ENCODE data around the gene PRKCSH. TPM values are rescaled to one million over a fixed set of nuclear protein-coding genes. Genes with fewer than 3 reads are reported as not detected.

Gene PRKCSH
- total and polyA plus RNA-seq, 2 experiments from 2014 or later, result 85.3 to 130 TPM

DNA sequence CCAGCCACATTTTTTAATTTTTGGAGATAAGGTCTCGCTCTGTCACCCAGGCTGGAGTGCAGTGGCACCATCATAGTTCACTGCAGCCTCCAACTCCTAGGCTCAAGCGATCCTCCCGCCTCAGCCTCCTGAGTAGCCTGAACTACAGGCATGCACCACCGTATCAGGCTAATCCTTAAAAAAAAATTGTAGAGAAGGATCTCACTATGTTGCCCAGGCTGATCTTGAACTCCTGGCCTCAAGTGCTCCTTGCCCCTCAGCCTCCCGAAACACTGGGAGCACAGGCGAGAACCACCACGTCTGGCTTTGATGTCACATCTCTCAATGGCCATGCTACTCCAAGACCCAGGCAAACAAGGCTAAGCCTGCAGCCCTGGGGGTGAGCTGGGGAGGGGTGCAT is 21.2 kb downstream of the PRKCSH start:
- H3K36me3 Mint-ChIP-seq (ENCODE audit: low read depth), result no peaks in the 10 kb centered on the region; the same call in 2 of the 3 replicates
- no peak overlapping the region for H3K4me3 Mint-ChIP-seq
- no peaks in the 10 kb centered on the region; the same call in 2 of the 3 replicates for H3K9me3 Mint-ChIP-seq
- 0 out of 2 replicates have a peak, but pooled peaks cover 7% of the 10 kb centered on the region for H3F3A ChIP-seq (replicated peaks; ENCODE audit: low read depth)
- no peak for DNase-seq (ENCODE audit: low spot score)
- no peaks in the 10 kb centered on the region for H3K79me2 ChIP-seq (replicated peaks; ENCODE audit: insufficient read depth)
- H3K27me3 Mint-ChIP-seq (ENCODE audit: insufficient read depth, low read depth, poor library complexity), result peaks cover 10% of the 10 kb centered on the region
- no peak for ATAC-seq
- no peak for TF ChIP-seq JUNB (IDR thresholded peaks at IDR 0.05; ENCODE audit: unreplicated experiment)
- TF ChIP-seq ZNF331 (CRISPR knock-in tag; IDR thresholded peaks at IDR 0.05; ENCODE audit: low read depth), result no peak
- TF ChIP-seq, protein P1, sequence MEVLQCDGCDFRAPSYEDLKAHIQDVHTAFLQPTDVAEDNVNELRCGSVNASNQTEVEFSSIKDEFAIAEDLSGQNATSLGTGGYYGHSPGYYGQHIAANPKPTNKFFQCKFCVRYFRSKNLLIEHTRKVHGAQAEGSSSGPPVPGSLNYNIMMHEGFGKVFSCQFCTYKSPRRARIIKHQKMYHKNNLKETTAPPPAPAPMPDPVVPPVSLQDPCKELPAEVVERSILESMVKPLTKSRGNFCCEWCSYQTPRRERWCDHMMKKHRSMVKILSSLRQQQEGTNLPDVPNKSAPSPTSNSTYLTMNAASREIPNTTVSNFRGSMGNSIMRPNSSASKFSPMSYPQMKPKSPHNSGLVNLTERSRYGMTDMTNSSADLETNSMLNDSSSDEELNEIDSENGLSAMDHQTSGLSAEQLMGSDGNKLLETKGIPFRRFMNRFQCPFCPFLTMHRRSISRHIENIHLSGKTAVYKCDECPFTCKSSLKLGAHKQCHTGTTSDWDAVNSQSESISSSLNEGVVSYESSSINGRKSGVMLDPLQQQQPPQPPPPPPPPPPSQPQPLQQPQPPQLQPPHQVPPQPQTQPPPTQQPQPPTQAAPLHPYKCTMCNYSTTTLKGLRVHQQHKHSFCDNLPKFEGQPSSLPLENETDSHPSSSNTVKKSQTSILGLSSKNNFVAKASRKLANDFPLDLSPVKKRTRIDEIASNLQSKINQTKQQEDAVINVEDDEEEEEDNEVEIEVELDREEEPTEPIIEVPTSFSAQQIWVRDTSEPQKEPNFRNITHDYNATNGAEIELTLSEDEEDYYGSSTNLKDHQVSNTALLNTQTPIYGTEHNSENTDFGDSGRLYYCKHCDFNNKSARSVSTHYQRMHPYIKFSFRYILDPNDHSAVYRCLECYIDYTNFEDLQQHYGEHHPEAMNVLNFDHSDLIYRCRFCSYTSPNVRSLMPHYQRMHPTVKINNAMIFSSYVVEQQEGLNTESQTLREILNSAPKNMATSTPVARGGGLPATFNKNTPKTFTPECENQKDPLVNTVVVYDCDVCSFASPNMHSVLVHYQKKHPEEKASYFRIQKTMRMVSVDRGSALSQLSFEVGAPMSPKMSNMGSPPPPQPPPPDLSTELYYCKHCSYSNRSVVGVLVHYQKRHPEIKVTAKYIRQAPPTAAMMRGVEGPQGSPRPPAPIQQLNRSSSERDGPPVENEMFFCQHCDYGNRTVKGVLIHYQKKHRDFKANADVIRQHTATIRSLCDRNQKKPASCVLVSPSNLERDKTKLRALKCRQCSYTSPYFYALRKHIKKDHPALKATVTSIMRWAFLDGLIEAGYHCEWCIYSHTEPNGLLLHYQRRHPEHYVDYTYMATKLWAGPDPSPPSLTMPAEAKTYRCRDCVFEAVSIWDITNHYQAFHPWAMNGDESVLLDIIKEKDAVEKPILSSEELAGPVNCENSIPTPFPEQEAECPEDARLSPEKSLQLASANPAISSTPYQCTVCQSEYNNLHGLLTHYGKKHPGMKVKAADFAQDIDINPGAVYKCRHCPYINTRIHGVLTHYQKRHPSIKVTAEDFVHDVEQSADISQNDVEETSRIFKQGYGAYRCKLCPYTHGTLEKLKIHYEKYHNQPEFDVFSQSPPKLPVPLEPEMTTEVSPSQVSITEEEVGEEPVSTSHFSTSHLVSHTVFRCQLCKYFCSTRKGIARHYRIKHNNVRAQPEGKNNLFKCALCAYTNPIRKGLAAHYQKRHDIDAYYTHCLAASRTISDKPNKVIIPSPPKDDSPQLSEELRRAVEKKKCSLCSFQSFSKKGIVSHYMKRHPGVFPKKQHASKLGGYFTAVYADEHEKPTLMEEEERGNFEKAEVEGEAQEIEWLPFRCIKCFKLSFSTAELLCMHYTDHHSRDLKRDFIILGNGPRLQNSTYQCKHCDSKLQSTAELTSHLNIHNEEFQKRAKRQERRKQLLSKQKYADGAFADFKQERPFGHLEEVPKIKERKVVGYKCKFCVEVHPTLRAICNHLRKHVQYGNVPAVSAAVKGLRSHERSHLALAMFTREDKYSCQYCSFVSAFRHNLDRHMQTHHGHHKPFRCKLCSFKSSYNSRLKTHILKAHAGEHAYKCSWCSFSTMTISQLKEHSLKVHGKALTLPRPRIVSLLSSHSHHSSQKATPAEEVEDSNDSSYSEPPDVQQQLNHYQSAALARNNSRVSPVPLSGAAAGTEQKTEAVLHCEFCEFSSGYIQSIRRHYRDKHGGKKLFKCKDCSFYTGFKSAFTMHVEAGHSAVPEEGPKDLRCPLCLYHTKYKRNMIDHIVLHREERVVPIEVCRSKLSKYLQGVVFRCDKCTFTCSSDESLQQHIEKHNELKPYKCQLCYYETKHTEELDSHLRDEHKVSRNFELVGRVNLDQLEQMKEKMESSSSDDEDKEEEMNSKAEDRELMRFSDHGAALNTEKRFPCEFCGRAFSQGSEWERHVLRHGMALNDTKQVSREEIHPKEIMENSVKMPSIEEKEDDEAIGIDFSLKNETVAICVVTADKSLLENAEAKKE (CRISPR knock-in tag; IDR thresholded peaks at IDR 0.05), result no peak
- no peak for TF ChIP-seq NANOG (IDR thresholded peaks at IDR 0.05; ENCODE audit: borderline replicate concordance)
- TF ChIP-seq EZH2phosphoT487 (IDR thresholded peaks at IDR 0.05; ENCODE audit: unreplicated experiment), result no peak
- TF ChIP-seq, protein P2, sequence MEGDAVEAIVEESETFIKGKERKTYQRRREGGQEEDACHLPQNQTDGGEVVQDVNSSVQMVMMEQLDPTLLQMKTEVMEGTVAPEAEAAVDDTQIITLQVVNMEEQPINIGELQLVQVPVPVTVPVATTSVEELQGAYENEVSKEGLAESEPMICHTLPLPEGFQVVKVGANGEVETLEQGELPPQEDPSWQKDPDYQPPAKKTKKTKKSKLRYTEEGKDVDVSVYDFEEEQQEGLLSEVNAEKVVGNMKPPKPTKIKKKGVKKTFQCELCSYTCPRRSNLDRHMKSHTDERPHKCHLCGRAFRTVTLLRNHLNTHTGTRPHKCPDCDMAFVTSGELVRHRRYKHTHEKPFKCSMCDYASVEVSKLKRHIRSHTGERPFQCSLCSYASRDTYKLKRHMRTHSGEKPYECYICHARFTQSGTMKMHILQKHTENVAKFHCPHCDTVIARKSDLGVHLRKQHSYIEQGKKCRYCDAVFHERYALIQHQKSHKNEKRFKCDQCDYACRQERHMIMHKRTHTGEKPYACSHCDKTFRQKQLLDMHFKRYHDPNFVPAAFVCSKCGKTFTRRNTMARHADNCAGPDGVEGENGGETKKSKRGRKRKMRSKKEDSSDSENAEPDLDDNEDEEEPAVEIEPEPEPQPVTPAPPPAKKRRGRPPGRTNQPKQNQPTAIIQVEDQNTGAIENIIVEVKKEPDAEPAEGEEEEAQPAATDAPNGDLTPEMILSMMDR (conservative IDR thresholded peaks at IDR 0.05; ENCODE audit: low read depth in 2 of 2), result no peak
- TF ChIP-seq, protein P3, sequence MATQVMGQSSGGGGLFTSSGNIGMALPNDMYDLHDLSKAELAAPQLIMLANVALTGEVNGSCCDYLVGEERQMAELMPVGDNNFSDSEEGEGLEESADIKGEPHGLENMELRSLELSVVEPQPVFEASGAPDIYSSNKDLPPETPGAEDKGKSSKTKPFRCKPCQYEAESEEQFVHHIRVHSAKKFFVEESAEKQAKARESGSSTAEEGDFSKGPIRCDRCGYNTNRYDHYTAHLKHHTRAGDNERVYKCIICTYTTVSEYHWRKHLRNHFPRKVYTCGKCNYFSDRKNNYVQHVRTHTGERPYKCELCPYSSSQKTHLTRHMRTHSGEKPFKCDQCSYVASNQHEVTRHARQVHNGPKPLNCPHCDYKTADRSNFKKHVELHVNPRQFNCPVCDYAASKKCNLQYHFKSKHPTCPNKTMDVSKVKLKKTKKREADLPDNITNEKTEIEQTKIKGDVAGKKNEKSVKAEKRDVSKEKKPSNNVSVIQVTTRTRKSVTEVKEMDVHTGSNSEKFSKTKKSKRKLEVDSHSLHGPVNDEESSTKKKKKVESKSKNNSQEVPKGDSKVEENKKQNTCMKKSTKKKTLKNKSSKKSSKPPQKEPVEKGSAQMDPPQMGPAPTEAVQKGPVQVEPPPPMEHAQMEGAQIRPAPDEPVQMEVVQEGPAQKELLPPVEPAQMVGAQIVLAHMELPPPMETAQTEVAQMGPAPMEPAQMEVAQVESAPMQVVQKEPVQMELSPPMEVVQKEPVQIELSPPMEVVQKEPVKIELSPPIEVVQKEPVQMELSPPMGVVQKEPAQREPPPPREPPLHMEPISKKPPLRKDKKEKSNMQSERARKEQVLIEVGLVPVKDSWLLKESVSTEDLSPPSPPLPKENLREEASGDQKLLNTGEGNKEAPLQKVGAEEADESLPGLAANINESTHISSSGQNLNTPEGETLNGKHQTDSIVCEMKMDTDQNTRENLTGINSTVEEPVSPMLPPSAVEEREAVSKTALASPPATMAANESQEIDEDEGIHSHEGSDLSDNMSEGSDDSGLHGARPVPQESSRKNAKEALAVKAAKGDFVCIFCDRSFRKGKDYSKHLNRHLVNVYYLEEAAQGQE (IDR thresholded peaks at IDR 0.05; ENCODE audit: unreplicated experiment), result no peak
- TF ChIP-seq STAT1 (IDR thresholded peaks at IDR 0.05; ENCODE audit: unreplicated experiment), result no peak
- TF ChIP-seq EZH2 (IDR thresholded peaks at IDR 0.05; ENCODE audit: low read depth, unreplicated experiment), result no peak
- H3K4me3 ChIP-seq, result no peak overlapping the region
- H3K4me1 ChIP-seq (ENCODE audit: insufficient read depth), result peaks cover 23% of the 10 kb centered on the region
- H3K27me3 ChIP-seq (ENCODE audit: insufficient read depth), result no peaks in the 10 kb centered on the region
- H3K27ac Mint-ChIP-seq, result no peak overlapping the region
- H3K4me1 Mint-ChIP-seq, result peaks cover 19% of the 10 kb centered on the region
- no peaks in the 10 kb centered on the region for H3K9me2 ChIP-seq (ENCODE audit: insufficient read depth)
- no peak overlapping the region for H3K27ac ChIP-seq (ENCODE audit: low read depth)
- H3K4me2 ChIP-seq, result no peak overlapping the region
- no peaks in the 10 kb centered on the region for H3K36me3 ChIP-seq (ENCODE audit: insufficient read depth)
- no peak overlapping the region for H2AFZ ChIP-seq
- no peaks in the 10 kb centered on the region for H4K20me1 ChIP-seq (replicated peaks; ENCODE audit: insufficient read depth)

Data from GM23338 (cell line).